Adrenal gland (tissue), 12 donors: ENCODE measurements around the gene TMED4. TPM values are rescaled to one million over a fixed set of nuclear protein-coding genes. Genes with fewer than 3 reads are reported as not detected.

Experiments used
- DNase-seq, 7 donors: peaks; one replicate each; pipeline ENCODE4 v3.0.0-alpha.2; 2019 to 2020
- H3K27ac ChIP-seq, 5 donors: fragments of 200-600 bp; sonication (generic) in 4 of 5; 1 replicate in 3 of 5; 2 replicates in 2 of 5; pipeline versions ENCODE4 v1.5.1 to v1.8.0; 2016 to 2020; ENCODE audit warnings: mild to moderate bottlenecking in 1 of 5
- H3K27me3 ChIP-seq: fragments of 200-600 bp; 2 replicates; pipeline ENCODE4 v1.8.0; 2021
- H3K36me3 ChIP-seq, 2 donors: fragments of 200-600 bp; replicated peaks in 1 of 2; 1 replicate in 1 of 2; 2 replicates in 1 of 2; pipeline versions ENCODE4 v1.5.1 to v1.8.0; 2018 to 2022
- H3K4me1 ChIP-seq, 2 donors: fragments of 200-600 bp; replicated peaks in 1 of 2; 1 replicate in 1 of 2; 2 replicates in 1 of 2; pipeline versions ENCODE4 v1.5.1 to v1.8.0; 2018 to 2021
- H3K4me3 ChIP-seq, 4 donors: fragments of 200-600 bp; sonication (generic) in 3 of 4; one replicate each; pipeline ENCODE4 v1.5.1; 2016 to 2018
- H3K9me3 ChIP-seq, 3 donors: fragments of 200-600 bp; sonication (generic) in 1 of 3; replicated peaks in 1 of 3; 1 replicate in 2 of 3; 2 replicates in 1 of 3; pipeline versions ENCODE4 v1.5.1 to v1.8.0; 2016 to 2021
- POLR2A ChIP-seq, 2 donors: fragments of 450-650 bp; IDR thresholded peaks; one replicate each; pipeline ENCODE4 v1.6.1; 2017; ENCODE audit warnings: antibody characterized with exemption in 2 of 2, mild to moderate bottlenecking in 2 of 2, moderate library complexity in 1 of 2
- WGBS, 4 donors: extraction: QIAGEN DNeasy Blood & Tissue Kit in 2 of 4; methylation state at CpG; one replicate each; pipeline versions ENCODE4 v1.1.5 to v1.1.7; 2013 to 2017; 5-methylcytosine and 5-hydroxymethylcytosine counted together
- intact Hi-C, 2 donors: fragments of 100-400 bp; cut with DNase I; formaldehyde crosslinking; loops; one replicate each; pipeline versions ENCODE4 v1.14.1 to v1.15.0; 2022 to 2023
- polyA plus RNA-seq, 3 donors: library from polyadenylated mRNA; stranded (reverse); fragments of 200-250 nt in 2 of 3; fragments of 350-450 nt in 1 of 3; fragmentation: Illumina TruSeq in 1 of 3; extraction: RNeasy Lipid Tissue Mini Kit (QIAGEN cat#74804) in 1 of 3; gene quantifications; one replicate each; pipeline ENCODE4 v1.2.3, GENCODE V29; 2013 to 2014
- total RNA-seq, 9 donors: library from RNA; depleted of rRNA in 4 of 9; stranded (reverse); fragments of >200 nt in 4 of 9; fragments of 120-200 nt in 1 of 9; fragmentation: NEBNext Ultra II Directional in 1 of 9; extraction: Animal tissue kit (Norgen Biotek cat#: 25700) in 1 of 9; gene quantifications; one replicate each; pipeline versions ENCODE4 v1.1.0 to v1.2.4, GENCODE V29; 2013 to 2023
- TF ChIP-seq, protein P1 (sequence below), 6 experiments: fragments of 450-650 bp in 4 of 6; fragments of 200-600 bp in 2 of 6; sonication (generic) in 1 of 6; IDR thresholded peaks; 1 replicate in 5 of 6; 2 replicates in 1 of 6; pipeline versions ENCODE4 v1.5.1 to v1.8.0; 2016 to 2021; ENCODE audit warnings: antibody characterized with exemption in 6 of 6, mild to moderate bottlenecking in 2 of 6, moderate library complexity in 1 of 6
- donor health status: healthy with polysubstance abuse.
- donor health status: Bipolar disorder and iron deficiency.
- donor health status: DM: yes; HTN: yes; CAD: no.
- donor health status: DM: no; HTN: no; CAD: no.
- donor health status: DM: no; HTN: no; CAD: no.
- donor health status: DM: yes; HTN: yes; CAD: no.

The TMED4 gene
- total and polyA plus RNA-seq, 12 donors = 45.2 to 189 (median 112) TPM

DNA sequence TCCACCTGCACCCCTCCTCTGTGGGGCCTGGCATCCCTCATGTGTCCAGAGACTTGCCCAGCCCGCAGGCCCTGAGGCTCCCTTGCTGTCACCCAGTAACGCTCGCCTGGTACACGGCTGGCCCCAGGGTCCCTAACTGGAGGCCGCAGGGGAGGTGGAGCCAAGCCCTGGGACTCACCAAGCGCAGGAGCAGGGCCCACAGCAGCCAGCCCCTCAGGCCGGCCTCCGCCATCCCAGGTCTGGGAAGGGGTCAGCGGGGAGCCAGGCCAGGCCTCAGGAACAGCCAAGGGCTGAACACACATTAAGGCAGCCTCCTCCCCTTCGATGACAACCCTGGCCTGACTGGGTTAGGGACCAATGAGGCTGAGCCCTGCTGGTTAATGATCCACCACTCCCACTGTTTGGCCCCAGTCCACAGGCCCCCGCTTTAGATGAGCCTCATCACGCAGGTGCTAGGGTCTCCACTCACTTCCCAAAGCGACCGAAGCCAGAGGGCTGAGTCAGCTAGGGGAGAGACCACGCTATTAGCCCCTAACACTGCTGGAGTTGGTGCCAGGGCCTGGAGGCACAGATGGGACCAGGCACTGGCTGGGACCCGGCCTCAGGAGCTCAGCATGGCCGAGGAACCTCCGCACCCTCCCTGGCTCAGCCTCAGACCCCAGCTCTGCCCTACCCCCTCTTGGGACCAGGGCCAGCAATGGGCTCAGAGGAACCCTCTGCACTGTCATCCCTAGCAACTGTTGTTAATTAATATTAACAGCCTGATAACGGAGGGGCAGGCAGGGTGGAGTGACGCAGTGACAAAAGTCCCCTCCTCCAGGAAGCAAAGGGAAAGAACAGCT is 40.8 kb downstream of the TMED4 start, which contains the start of gene NPC1L1:
Gene NPC1L1 (minus strand): TSS at position 303 of the 842 bp plus-strand sequence. CDS start 71 bp downstream, at position 232.
- H3K4me1 ChIP-seq = no peaks in the 10 kb centered on the region
- no peaks in the 10 kb centered on the region for H3K36me3 ChIP-seq
- no peak within 1 kb of the TSS for H3K27ac ChIP-seq
- no peaks in the 10 kb centered on the region for H3K9me3 ChIP-seq
- no peaks in the 10 kb centered on the region for H3K27me3 ChIP-seq
- intact Hi-C loops = no loop called here
- 71 to 88% (median 85%) methylated on average over 10 to 20 of the region's 20 CpGs for WGBS, 4 donors
- peak in 1 of 7 donors; percentile 66 for DNase-seq
- no peak within 1 kb of the TSS for H3K4me3 ChIP-seq
- no peak for TF ChIP-seq POLR2A (IDR thresholded peaks at IDR 0.05)
- TF ChIP-seq, protein P1, sequence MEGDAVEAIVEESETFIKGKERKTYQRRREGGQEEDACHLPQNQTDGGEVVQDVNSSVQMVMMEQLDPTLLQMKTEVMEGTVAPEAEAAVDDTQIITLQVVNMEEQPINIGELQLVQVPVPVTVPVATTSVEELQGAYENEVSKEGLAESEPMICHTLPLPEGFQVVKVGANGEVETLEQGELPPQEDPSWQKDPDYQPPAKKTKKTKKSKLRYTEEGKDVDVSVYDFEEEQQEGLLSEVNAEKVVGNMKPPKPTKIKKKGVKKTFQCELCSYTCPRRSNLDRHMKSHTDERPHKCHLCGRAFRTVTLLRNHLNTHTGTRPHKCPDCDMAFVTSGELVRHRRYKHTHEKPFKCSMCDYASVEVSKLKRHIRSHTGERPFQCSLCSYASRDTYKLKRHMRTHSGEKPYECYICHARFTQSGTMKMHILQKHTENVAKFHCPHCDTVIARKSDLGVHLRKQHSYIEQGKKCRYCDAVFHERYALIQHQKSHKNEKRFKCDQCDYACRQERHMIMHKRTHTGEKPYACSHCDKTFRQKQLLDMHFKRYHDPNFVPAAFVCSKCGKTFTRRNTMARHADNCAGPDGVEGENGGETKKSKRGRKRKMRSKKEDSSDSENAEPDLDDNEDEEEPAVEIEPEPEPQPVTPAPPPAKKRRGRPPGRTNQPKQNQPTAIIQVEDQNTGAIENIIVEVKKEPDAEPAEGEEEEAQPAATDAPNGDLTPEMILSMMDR (IDR thresholded peaks at IDR 0.05) = no peak

DNA sequence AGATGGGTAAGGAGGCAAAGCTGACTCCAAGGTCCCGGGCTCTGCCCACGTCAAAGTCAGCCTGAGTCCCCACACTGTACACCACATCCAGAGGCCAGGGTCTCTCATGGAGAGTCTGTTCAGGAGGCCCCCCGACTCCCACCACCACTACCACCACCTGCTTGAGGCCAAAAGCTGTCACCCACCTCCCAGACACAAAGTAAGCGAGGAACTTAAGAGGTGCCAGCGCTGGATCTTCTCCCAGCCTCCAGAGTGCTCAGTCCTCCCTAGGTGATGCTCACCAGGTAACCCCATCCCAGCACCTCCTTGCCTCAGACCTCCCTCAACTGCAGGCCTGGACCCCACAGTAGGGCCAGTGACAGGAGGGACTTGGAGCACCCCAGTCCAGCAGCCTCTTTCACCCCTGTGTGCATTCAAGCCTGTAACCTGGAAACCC is 41.4 kb downstream of the TMED4 start:
- intact Hi-C loops = no loop called here
- WGBS, 4 donors = 78 to 100% (median 91%) methylated on average over 1 to 5 of the region's 5 CpGs

DNA sequence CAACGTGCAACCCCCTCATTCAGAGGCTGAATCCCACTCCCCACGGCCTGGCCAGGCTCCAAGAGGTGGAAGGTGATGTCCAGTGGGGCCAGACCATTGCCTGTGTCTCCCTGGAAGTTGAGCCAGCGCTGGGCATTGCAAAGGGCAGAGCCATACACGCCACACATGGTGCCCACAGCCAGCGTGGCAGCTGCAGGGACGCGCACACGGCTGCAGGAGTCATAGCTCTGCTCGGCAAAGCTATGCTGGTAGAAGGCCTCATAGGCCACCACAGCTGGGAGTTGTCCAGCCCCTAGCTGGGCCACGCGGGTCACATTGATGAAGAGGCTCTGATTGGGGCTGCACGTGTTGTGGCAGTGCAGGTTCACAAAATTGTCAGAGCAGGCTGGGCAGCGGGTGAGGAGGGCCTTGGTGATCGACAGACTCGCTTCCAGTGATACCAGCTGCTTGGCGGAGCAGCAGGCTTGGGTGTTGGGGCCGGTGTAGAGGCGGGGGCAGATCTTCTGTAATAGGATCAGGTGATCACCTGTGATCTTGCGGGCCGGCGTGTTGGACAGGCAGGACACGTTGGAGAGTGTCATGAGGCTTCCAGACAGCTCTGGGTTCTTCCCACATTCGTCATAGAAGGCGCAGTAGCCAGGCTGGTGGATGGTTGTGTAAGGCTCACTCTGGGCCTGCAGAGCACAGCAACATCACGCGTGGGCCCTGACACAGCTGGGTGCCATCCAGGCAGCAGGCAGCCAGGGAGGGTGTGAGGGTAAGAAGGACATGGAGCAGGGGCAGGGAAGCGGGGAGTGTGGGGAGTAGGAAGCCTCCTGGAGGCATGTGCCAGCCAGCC is 42.1 kb downstream of the TMED4 start:
- intact Hi-C loops = no loop called here
- 86 to 92% (median 90%) methylated on average over 12 to 27 of the region's 27 CpGs for WGBS, 4 donors
- Histone ChIP-seq H3K36me3 (no peaks in the 10 kb centered on the region), H3K4me3 (no peak overlapping the region), H3K9me3 (no peaks in the 10 kb centered on the region), H3K27me3 (no peaks in the 10 kb centered on the region), H3K27ac (no peak overlapping the region), H3K4me1 (no peaks in the 10 kb centered on the region)
- no peak for TF ChIP-seq POLR2A (IDR thresholded peaks at IDR 0.05)
- TF ChIP-seq, protein P1 (IDR thresholded peaks at IDR 0.05) = no peak
- DNase-seq = no peak

More for the DNA sequence above, 41.4 kb downstream of the TMED4 start:
- H3K36me3 ChIP-seq = no peaks in the 10 kb centered on the region
- no peak overlapping the region for H3K4me3 ChIP-seq
- H3K27me3 ChIP-seq = no peaks in the 10 kb centered on the region
- H3K4me1 ChIP-seq = no peaks in the 10 kb centered on the region
- no peaks in the 10 kb centered on the region for H3K9me3 ChIP-seq
- TF ChIP-seq, protein P1 (IDR thresholded peaks at IDR 0.05) = no peak
- TF ChIP-seq POLR2A (IDR thresholded peaks at IDR 0.05) = no peak
- no peak overlapping the region for H3K27ac ChIP-seq
- no peak for DNase-seq
